ENCODE measurements around the gene PSMD6.

The PSMD6 gene

GRCh38 chr3:64057231-64057630 lies 33.9 kb upstream of the PSMD6 start:
- Histone ChIP-seq H3K9me3 (ENCODE audit: control insufficient read depth, insufficient read depth, low read length) (no peaks in the 10 kb centered on the region), H3K4me1 (ENCODE audit: control insufficient read depth, insufficient read depth, low read length) (no peaks in the 10 kb centered on the region), H3K27me3 (ENCODE audit: control insufficient read depth, insufficient read depth, low read length) (no peaks in the 10 kb centered on the region), H3K36me3 (ENCODE audit: control insufficient read depth, insufficient read depth, low read length) (no peaks in the 10 kb centered on the region), H3K4me3 (ENCODE audit: low read length) (no peak overlapping the region), H3K27ac (ENCODE audit: low read length) (no peak overlapping the region)
- DNase-seq (ENCODE audit: low read depth, low spot score): no peak
- no CpG with 5 or more reads among the region's 4 CpGs for WGBS (ENCODE audit: insufficient coverage, insufficient read length)

GRCh38 chr3:64056606-64057180 lies 33.4 kb upstream of the PSMD6 start:
- Histone ChIP-seq H3K27me3 (ENCODE audit: control insufficient read depth, insufficient read depth, low read length) (no peaks in the 10 kb centered on the region), H3K27ac (ENCODE audit: low read length) (no peak overlapping the region), H3K4me3 (ENCODE audit: low read length) (no peak overlapping the region), H3K4me1 (ENCODE audit: control insufficient read depth, insufficient read depth, low read length) (no peaks in the 10 kb centered on the region), H3K9me3 (ENCODE audit: control insufficient read depth, insufficient read depth, low read length) (no peaks in the 10 kb centered on the region), H3K36me3 (ENCODE audit: control insufficient read depth, insufficient read depth, low read length) (no peaks in the 10 kb centered on the region)
- no CpG with 5 or more reads among the region's 3 CpGs for WGBS (ENCODE audit: insufficient coverage, insufficient read length)
- no peak for DNase-seq (ENCODE audit: low read depth, low spot score)

DNA sequence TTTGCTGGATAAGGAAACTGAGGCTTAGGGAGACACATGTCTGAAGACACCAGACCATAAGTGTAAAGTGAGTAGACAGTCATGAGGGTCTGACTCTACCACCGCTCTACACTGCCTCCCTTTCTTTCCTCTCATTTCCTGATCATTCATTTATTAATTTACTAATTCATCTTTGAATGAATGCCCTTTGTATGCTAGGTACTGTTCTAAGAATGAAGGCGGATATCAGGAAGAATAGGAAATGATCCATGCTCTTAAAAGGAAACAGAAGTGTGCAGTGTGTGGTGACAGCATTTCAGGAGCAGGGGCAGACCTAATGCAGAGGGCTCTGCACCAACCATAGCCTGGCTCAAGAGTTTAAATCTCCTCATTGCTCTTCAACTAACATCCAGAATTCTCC lies 31.8 kb upstream of the PSMD6 start:
- no peak overlapping the region for H3K27ac ChIP-seq (ENCODE audit: low read length)
- DNase-seq (ENCODE audit: low read depth, low spot score): no peak
- H3K4me1 ChIP-seq (ENCODE audit: control insufficient read depth, insufficient read depth, low read length): no peaks in the 10 kb centered on the region
- no peaks in the 10 kb centered on the region for H3K27me3 ChIP-seq (ENCODE audit: control insufficient read depth, insufficient read depth, low read length)
- no CpG with 5 or more reads among the region's 2 CpGs for WGBS (ENCODE audit: insufficient coverage, insufficient read length)
- H3K4me3 ChIP-seq (ENCODE audit: low read length): no peak overlapping the region
- H3K9me3 ChIP-seq (ENCODE audit: control insufficient read depth, insufficient read depth, low read length): no peaks in the 10 kb centered on the region
- H3K36me3 ChIP-seq (ENCODE audit: control insufficient read depth, insufficient read depth, low read length): no peaks in the 10 kb centered on the region

DNA sequence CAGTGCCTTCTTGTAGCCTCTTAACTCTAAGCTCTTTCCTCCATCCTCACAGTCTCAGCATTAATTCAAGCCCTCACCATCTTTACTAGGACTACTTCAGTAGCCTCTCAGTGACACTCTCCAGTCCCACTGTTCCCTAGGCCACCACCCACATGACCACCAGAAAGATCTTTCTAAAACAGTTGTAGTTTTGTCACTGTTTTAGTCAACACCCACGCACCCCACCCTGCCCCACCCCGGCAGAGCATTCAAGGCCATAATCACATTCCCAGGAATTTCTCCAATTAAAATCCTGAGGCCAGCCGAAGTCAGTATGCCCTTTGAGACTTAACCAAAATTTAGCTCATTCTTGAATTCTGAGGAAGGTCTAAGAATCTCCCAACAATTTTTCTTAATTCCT lies 31.2 kb upstream of the PSMD6 start:
- Histone ChIP-seq H3K27ac (ENCODE audit: low read length) (no peak overlapping the region), H3K4me1 (ENCODE audit: control insufficient read depth, insufficient read depth, low read length) (no peaks in the 10 kb centered on the region), H3K36me3 (ENCODE audit: control insufficient read depth, insufficient read depth, low read length) (no peaks in the 10 kb centered on the region), H3K4me3 (ENCODE audit: low read length) (no peak overlapping the region), H3K27me3 (ENCODE audit: control insufficient read depth, insufficient read depth, low read length) (no peaks in the 10 kb centered on the region), H3K9me3 (ENCODE audit: control insufficient read depth, insufficient read depth, low read length) (no peaks in the 10 kb centered on the region)
- WGBS (ENCODE audit: insufficient coverage, insufficient read length): no CpG with 5 or more reads among the region's 3 CpGs
- DNase-seq (ENCODE audit: low read depth, low spot score): no peak

DNA sequence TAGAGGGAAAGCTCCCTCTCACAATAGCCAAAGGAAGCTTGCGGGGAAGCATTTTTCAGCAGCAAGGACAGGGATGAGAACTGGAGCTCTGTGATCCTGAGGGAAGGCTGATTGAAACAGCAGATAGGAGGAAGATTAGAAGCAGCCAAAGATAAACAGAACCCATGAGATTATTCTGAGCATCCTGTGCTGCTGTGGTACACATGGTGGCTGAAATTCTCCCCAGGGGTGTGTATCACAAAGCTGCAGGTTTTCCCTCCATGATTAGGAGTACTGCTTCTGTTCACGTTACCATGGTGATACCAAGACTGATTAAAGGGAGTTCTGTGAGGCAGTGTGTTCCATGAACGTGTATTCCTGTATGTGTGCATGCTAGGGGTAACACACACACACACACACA lies 30.3 kb upstream of the PSMD6 start:
- WGBS (ENCODE audit: insufficient coverage, insufficient read length): no CpG with 5 or more reads among the region's 3 CpGs
- Histone ChIP-seq H3K27me3 (ENCODE audit: control insufficient read depth, insufficient read depth, low read length) (no peaks in the 10 kb centered on the region), H3K9me3 (ENCODE audit: control insufficient read depth, insufficient read depth, low read length) (no peaks in the 10 kb centered on the region), H3K27ac (ENCODE audit: low read length) (no peak overlapping the region), H3K4me1 (ENCODE audit: control insufficient read depth, insufficient read depth, low read length) (no peaks in the 10 kb centered on the region), H3K4me3 (ENCODE audit: low read length) (no peak overlapping the region), H3K36me3 (ENCODE audit: control insufficient read depth, insufficient read depth, low read length) (no peaks in the 10 kb centered on the region)
- DNase-seq (ENCODE audit: low read depth, low spot score): no peak

DNA sequence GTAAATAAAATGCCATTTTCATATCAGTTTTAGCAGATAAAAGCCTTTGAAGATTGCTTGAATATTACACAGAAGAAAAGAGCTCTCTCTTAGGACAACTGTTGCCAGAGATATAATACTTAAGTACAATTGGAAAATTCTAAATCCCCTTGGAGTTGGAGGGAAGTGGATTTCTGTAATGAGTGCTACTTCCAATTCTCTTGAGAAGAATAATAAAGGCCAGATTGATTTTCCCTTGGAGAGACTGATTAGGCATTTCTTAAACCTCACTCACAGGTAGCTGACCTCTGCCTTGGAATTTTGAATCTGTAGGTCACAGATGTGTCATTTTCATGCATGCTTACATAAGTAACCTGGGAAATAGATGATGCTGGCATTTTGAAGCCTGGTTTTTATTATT lies 29.8 kb upstream of the PSMD6 start:
- Histone ChIP-seq H3K4me1 (ENCODE audit: control insufficient read depth, insufficient read depth, low read length) (no peaks in the 10 kb centered on the region), H3K27me3 (ENCODE audit: control insufficient read depth, insufficient read depth, low read length) (no peaks in the 10 kb centered on the region)
- DNase-seq (ENCODE audit: low read depth, low spot score): no peak

GRCh38 chr3:64049832-64050231 lies 26.5 kb upstream of the PSMD6 start:
- Histone ChIP-seq H3K27me3 (ENCODE audit: control insufficient read depth, insufficient read depth, low read length) (no peaks in the 10 kb centered on the region), H3K27ac (ENCODE audit: low read length) (no peak overlapping the region), H3K36me3 (ENCODE audit: control insufficient read depth, insufficient read depth, low read length) (no peaks in the 10 kb centered on the region), H3K4me3 (ENCODE audit: low read length) (no peak overlapping the region), H3K4me1 (ENCODE audit: control insufficient read depth, insufficient read depth, low read length) (no peaks in the 10 kb centered on the region), H3K9me3 (ENCODE audit: control insufficient read depth, insufficient read depth, low read length) (no peaks in the 10 kb centered on the region)
- no peak for DNase-seq (ENCODE audit: low read depth, low spot score)
- WGBS (ENCODE audit: insufficient coverage, insufficient read length): no CpG with 5 or more reads among the region's 4 CpGs

More for the DNA sequence above, 29.8 kb upstream of the PSMD6 start:
- Histone ChIP-seq H3K36me3 (ENCODE audit: control insufficient read depth, insufficient read depth, low read length) (no peaks in the 10 kb centered on the region), H3K4me3 (ENCODE audit: low read length) (no peak overlapping the region), H3K27ac (ENCODE audit: low read length) (no peak overlapping the region), H3K9me3 (ENCODE audit: control insufficient read depth, insufficient read depth, low read length) (no peaks in the 10 kb centered on the region)

- H3K36me3 ChIP-seq (ENCODE audit: control insufficient read depth, insufficient read depth, low read length): no peaks in the 10 kb centered on the region
- no peak for DNase-seq (ENCODE audit: low read depth, low spot score)
- no peaks in the 10 kb centered on the region for H3K4me1 ChIP-seq (ENCODE audit: control insufficient read depth, insufficient read depth, low read length)
- no CpG with 5 or more reads among the region's 3 CpGs for WGBS (ENCODE audit: insufficient coverage, insufficient read length)
- H3K4me3 ChIP-seq (ENCODE audit: low read length): no peak overlapping the region
- H3K9me3 ChIP-seq (ENCODE audit: control insufficient read depth, insufficient read depth, low read length): no peaks in the 10 kb centered on the region
- H3K27ac ChIP-seq (ENCODE audit: low read length): no peak overlapping the region
- no peaks in the 10 kb centered on the region for H3K27me3 ChIP-seq (ENCODE audit: control insufficient read depth, insufficient read depth, low read length)
These were observed 25.8 kb upstream of the PSMD6 start for GRCh38 chr3:64049136-64049535.

GRCh38 chr3:64048631-64049061 lies 25.4 kb upstream of the PSMD6 start:
- no peaks in the 10 kb centered on the region for H3K9me3 ChIP-seq (ENCODE audit: control insufficient read depth, insufficient read depth, low read length)
- WGBS (ENCODE audit: insufficient coverage, insufficient read length): no CpG with 5 or more reads among the region's 3 CpGs
- no peaks in the 10 kb centered on the region for H3K4me1 ChIP-seq (ENCODE audit: control insufficient read depth, insufficient read depth, low read length)
- H3K27ac ChIP-seq (ENCODE audit: low read length): no peak overlapping the region
- H3K27me3 ChIP-seq (ENCODE audit: control insufficient read depth, insufficient read depth, low read length): no peaks in the 10 kb centered on the region
- H3K36me3 ChIP-seq (ENCODE audit: control insufficient read depth, insufficient read depth, low read length): no peaks in the 10 kb centered on the region
- no peak for DNase-seq (ENCODE audit: low read depth, low spot score)
- H3K4me3 ChIP-seq (ENCODE audit: low read length): no peak overlapping the region

GRCh38 chr3:64047787-64048186 lies 24.5 kb upstream of the PSMD6 start:
- no CpG with 5 or more reads among the region's 7 CpGs for WGBS (ENCODE audit: insufficient coverage, insufficient read length)
- Histone ChIP-seq H3K4me3 (ENCODE audit: low read length) (no peak overlapping the region), H3K27ac (ENCODE audit: low read length) (no peak overlapping the region), H3K36me3 (ENCODE audit: control insufficient read depth, insufficient read depth, low read length) (no peaks in the 10 kb centered on the region), H3K9me3 (ENCODE audit: control insufficient read depth, insufficient read depth, low read length) (no peaks in the 10 kb centered on the region), H3K27me3 (ENCODE audit: control insufficient read depth, insufficient read depth, low read length) (no peaks in the 10 kb centered on the region), H3K4me1 (ENCODE audit: control insufficient read depth, insufficient read depth, low read length) (no peaks in the 10 kb centered on the region)
- DNase-seq (ENCODE audit: low read depth, low spot score): no peak

DNA sequence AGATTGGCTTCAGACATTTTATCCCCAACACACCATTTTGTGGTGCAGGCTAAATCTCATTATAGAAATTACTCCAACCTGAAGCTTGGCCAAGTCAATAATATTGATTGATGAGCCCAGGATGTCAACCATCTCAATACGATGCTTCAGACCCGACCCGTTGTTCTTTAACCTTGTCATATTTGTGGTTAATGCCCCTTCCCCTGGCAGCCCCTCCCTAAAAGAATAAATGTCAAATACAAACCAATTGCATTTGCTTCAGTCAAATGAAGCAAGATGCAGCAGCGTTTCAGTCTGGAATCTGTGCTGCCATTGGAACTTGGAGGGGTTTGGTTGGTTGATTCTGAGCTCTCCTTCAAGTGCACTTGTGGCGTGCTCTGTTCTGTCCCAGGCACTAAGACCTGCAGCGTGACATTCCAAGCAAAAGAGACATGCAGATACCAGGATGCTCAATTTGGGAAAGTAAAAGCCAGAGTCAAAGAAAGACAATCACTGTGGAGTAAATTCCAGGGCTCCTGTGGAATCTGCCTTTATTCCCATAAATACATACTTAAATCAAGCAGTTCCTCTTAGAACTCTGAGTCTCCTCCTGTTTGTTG lies 23.8 kb upstream of the PSMD6 start:
- DNase-seq (ENCODE audit: low read depth, low spot score): no peak
- no peak overlapping the region for H3K4me3 ChIP-seq (ENCODE audit: low read length)
- H3K36me3 ChIP-seq (ENCODE audit: control insufficient read depth, insufficient read depth, low read length): no peaks in the 10 kb centered on the region
- no peak overlapping the region for H3K27ac ChIP-seq (ENCODE audit: low read length)
- H3K4me1 ChIP-seq (ENCODE audit: control insufficient read depth, insufficient read depth, low read length): no peaks in the 10 kb centered on the region
- no CpG with 5 or more reads among the region's 6 CpGs for WGBS (ENCODE audit: insufficient coverage, insufficient read length)
- no peaks in the 10 kb centered on the region for H3K27me3 ChIP-seq (ENCODE audit: control insufficient read depth, insufficient read depth, low read length)
- no peaks in the 10 kb centered on the region for H3K9me3 ChIP-seq (ENCODE audit: control insufficient read depth, insufficient read depth, low read length)
